Measurements from ENCODE around the gene PLA2G2D.
A peak's percentile ranks its signal among the peaks of the same experiment; 100 is the strongest.

DNA sequence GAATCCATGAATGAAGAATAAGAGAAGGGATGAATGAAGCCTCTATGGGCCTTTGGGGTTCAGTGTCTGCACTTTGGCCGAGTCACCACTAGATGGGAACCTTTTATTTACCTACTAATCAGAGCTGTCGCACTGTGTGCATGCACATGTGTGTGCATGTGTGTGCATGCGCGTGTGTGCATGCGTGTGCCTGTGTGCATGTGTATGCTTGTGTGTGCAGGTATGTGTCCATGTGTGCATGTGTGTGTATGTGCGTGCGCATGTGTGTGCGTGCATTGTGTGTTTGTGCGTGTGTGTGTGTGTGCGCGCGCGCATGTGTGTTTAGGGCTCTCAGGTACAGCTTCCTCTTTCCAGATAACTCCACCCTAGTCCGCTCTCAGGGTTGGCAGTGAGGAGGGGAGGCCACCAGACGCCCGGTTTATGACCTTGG is 46.2 kb upstream of the PLA2G2D start:
- TF ChIP-seq CTCF (conservative IDR thresholded peaks at IDR 0.05 in 1 of 2, IDR thresholded peaks at IDR 0.05 in 1 of 2; ENCODE audit: low read depth in 1 of 2, low read length in 2 of 2) (peak; percentile 7 to 38), EZH2 (IDR thresholded peaks at IDR 0.05; ENCODE audit: low read length, missing control alignments) (no peak)
